ENCODE data around the gene CEP72. TPM values are rescaled to one million over a fixed set of nuclear protein-coding genes. Genes with fewer than 3 reads are reported as not detected.
A peak's percentile ranks its signal among the peaks of the same experiment; 100 is the strongest.

The CEP72 gene
- total RNA-seq, 4 donors from 2014 or later = 2.2 to 33.8 (median 4.5) TPM

GRCh38 chr5:606526-607399 lies 5.4 kb upstream of the CEP72 start:
- H3K9me3 ChIP-seq = no peaks in the 10 kb centered on the region
- no peak for TF ChIP-seq CTCF (IDR thresholded peaks at IDR 0.05)
- no peak for TF ChIP-seq POLR2A (IDR thresholded peaks at IDR 0.05)
- no peaks in the 10 kb centered on the region for H3K36me3 ChIP-seq
- peak; percentile 8 to 40 (median 37) for DNase-seq
- H3K27me3 ChIP-seq = peaks cover 0 to 3% of the 10 kb centered on the region in 2 donors
- peaks cover 0 to 8% (median 2%) of the 10 kb centered on the region in 4 donors for H3K4me1 ChIP-seq
- no peak overlapping the region for H3K4me3 ChIP-seq
- no peak overlapping the region for H3K27ac ChIP-seq

GRCh38 chr5:607541-608428 lies 4.4 kb upstream of the CEP72 start:
- Histone ChIP-seq H3K4me1 (peaks cover 0 to 8% (median 2%) of the 10 kb centered on the region in 4 donors), H3K27me3 (peaks cover 0 to 3% of the 10 kb centered on the region in 2 donors), H3K27ac (no peak overlapping the region), H3K9me3 (no peaks in the 10 kb centered on the region), H3K36me3 (no peaks in the 10 kb centered on the region), H3K4me3 (no peak overlapping the region)
- TF ChIP-seq CTCF (IDR thresholded peaks at IDR 0.05) = no peak
- TF ChIP-seq POLR2A (IDR thresholded peaks at IDR 0.05) = no peak
- DNase-seq = peak; percentile 46 to 59 (median 48)

GRCh38 chr5:608429-609370 lies 3.4 kb upstream of the CEP72 start:
- Histone ChIP-seq H3K4me3 (no peak overlapping the region), H3K27me3 (no peaks in the 10 kb centered on the region), H3K4me1 (peaks cover 0 to 12% (median 2%) of the 10 kb centered on the region in 4 donors), H3K9me3 (no peaks in the 10 kb centered on the region), H3K27ac (no peak overlapping the region), H3K36me3 (no peaks in the 10 kb centered on the region)
- TF ChIP-seq POLR2A (IDR thresholded peaks at IDR 0.05) (no peak), CTCF (IDR thresholded peaks at IDR 0.05) (no peak)
- DNase-seq = peak in 2 of 3 donors; percentile 36 to 42

GRCh38 chr5:609506-609905 lies 2.6 kb upstream of the CEP72 start:
- TF ChIP-seq CTCF (IDR thresholded peaks at IDR 0.05) (no peak), POLR2A (IDR thresholded peaks at IDR 0.05) (no peak)
- DNase-seq = peak in 2 of 3 donors; percentile 27 to 35

More at GRCh38 chr5:609506-609905, 2.6 kb upstream of the CEP72 start:
- H3K27ac ChIP-seq = no peak overlapping the region
- H3K36me3 ChIP-seq = no peaks in the 10 kb centered on the region
- peaks cover 0 to 12% (median 2%) of the 10 kb centered on the region in 4 donors for H3K4me1 ChIP-seq
- no peaks in the 10 kb centered on the region for H3K27me3 ChIP-seq
- H3K4me3 ChIP-seq = no peak overlapping the region
- H3K9me3 ChIP-seq = no peaks in the 10 kb centered on the region
